ENCODE measurements around the gene SCG2. TPM values are rescaled to one million over a fixed set of nuclear protein-coding genes. Genes with fewer than 3 reads are reported as not detected.

Gene SCG2
- total and polyA plus RNA-seq, 7 experiments from 2014 or later: 0.12 TPM; not detected in 6

DNA sequence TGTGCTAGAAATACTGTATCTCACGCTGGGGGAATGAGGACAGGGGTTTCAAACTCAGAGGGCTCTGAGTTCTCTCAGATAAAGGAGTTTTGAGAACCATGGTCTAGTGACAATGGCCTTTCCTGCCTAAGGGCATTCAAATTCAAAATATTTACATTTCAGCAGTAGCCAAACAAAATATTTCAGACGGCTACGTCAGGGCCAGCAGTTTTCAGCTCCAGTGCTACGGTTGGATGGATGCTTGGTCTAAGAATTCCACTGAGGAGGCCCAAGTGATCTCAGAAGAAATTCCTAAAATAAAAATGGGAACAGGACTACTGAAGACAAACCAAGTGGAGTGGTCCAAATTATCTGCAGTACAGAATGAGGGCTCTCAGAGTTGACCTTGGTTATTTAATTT, 41.1 kb upstream of the SCG2 start:
- Mint-ChIP-seq H3K4me3 (no peak overlapping the region), H3K4me1 (no peaks in the 10 kb centered on the region), H3K27me3 (peaks cover 0 to 18% (median 6%) of the 10 kb centered on the region in 5 donors), H3K27ac (no peak overlapping the region), H3K9me3 (peaks cover 0 to 7% (median 0%) of the 10 kb centered on the region in 11 donors), H3K36me3 (no peaks in the 10 kb centered on the region)
- ATAC-seq (no peak), DNase-seq (no peak)
- Histone ChIP-seq H3K27me3 (ENCODE audit: control insufficient read depth in 2 of 2, insufficient read depth in 2 of 2, low read length in 2 of 2) (no peaks in the 10 kb centered on the region), H3K27ac (ENCODE audit: low read depth, low read length) (no peak overlapping the region), H3K4me3 (ENCODE audit: low read length) (no peak overlapping the region), H3K36me3 (ENCODE audit: control insufficient read depth in 2 of 3, insufficient read depth in 3 of 3, low read length in 3 of 3) (no peaks in the 10 kb centered on the region), H3K4me1 (ENCODE audit: control insufficient read depth in 2 of 2, insufficient read depth in 2 of 2, low read length in 2 of 2) (no peaks in the 10 kb centered on the region), H3K9me3 (ENCODE audit: control insufficient read depth in 2 of 3, low read length in 3 of 3) (no peaks in the 10 kb centered on the region)
- ChIA-PET POLR2A (no interaction called here), CTCF (no interaction called here)
- intact Hi-C loops (cut with micrococcal nuclease): no loop called here

DNA sequence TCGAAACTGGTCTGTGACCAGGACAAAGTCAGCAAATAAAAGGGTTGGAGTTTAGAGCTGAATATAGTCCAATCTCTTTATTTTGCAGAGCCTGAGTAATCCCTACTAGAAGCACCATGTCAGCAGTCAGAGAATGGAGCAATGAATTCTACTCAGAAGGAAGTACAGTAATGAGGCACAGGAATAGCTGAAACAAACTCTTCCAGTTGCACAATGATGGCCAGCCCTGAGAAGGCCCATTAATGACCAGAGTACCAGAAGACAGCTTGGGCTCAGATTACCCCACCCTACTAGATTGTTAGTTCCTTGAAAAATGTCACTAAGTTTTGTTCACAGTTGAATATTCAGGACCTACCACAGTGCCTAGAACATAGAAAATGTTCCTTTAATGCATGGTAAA, 40.3 kb upstream of the SCG2 start:
- H3K4me3 ChIP-seq (ENCODE audit: low read length): no peak overlapping the region
- Mint-ChIP-seq H3K27me3 (peaks cover 0 to 12% (median 6%) of the 10 kb centered on the region in 5 donors), H3K27ac (no peak overlapping the region), H3K36me3 (no peaks in the 10 kb centered on the region), H3K9me3 (peaks cover 0 to 7% (median 0%) of the 10 kb centered on the region in 11 donors), H3K4me3 (no peak overlapping the region), H3K4me1 (no peaks in the 10 kb centered on the region)
- H3K36me3 ChIP-seq (ENCODE audit: control insufficient read depth in 2 of 3, insufficient read depth in 3 of 3, low read length in 3 of 3): no peaks in the 10 kb centered on the region
- H3K27me3 ChIP-seq (ENCODE audit: control insufficient read depth in 2 of 2, insufficient read depth in 2 of 2, low read length in 2 of 2): no peaks in the 10 kb centered on the region
- no peaks in the 10 kb centered on the region for H3K4me1 ChIP-seq (ENCODE audit: control insufficient read depth in 2 of 2, insufficient read depth in 2 of 2, low read length in 2 of 2)
- no peak overlapping the region for H3K27ac ChIP-seq (ENCODE audit: low read depth, low read length)
- CTCF ChIA-PET: no interaction called here
- no peak for ATAC-seq
- POLR2A ChIA-PET: no interaction called here
- DNase-seq: no peak
- no peaks in the 10 kb centered on the region for H3K9me3 ChIP-seq (ENCODE audit: control insufficient read depth in 2 of 3, low read length in 3 of 3)
- intact Hi-C loops (cut with micrococcal nuclease): no loop called here

DNA sequence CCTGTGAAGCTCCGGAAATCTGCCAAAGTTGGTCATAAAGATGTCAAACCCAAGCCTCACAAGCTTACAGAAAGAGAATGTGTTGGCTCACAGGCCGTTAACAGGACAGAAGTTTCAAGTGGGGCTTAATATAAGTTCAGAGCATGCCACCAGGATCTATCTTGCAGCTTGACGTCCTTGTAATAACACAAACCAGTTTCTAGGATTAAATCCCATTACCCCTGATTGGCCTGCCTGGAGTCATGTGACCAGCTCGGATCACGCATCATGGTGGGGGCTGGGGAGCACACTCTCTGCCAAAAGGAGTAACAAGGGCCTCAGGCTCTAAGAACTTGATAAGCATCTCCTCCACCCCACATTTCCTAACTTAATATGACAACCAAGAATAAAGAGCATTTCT, 38.9 kb upstream of the SCG2 start:
- CTCF ChIA-PET: no interaction called here
- POLR2A ChIA-PET: no interaction called here
- peaks cover 0 to 5% (median 2%) of the 10 kb centered on the region in 5 donors for H3K27me3 Mint-ChIP-seq
- no peak overlapping the region for H3K4me3 Mint-ChIP-seq
- H3K36me3 ChIP-seq (ENCODE audit: control insufficient read depth in 2 of 3, insufficient read depth in 3 of 3, low read length in 3 of 3): no peaks in the 10 kb centered on the region
- H3K4me1 Mint-ChIP-seq: no peaks in the 10 kb centered on the region
- DNase-seq (no peak), ATAC-seq (no peak)
- no peaks in the 10 kb centered on the region for H3K4me1 ChIP-seq (ENCODE audit: control insufficient read depth in 2 of 2, insufficient read depth in 2 of 2, low read length in 2 of 2)
- H3K4me3 ChIP-seq (ENCODE audit: low read length): no peak overlapping the region
- H3K27me3 ChIP-seq (ENCODE audit: control insufficient read depth in 2 of 2, insufficient read depth in 2 of 2, low read length in 2 of 2): no peaks in the 10 kb centered on the region
- H3K9me3 Mint-ChIP-seq: peaks cover 0 to 9% (median 0%) of the 10 kb centered on the region in 11 donors
- H3K36me3 Mint-ChIP-seq: no peaks in the 10 kb centered on the region
- intact Hi-C loops (cut with micrococcal nuclease): no loop called here
- no peak overlapping the region for H3K27ac Mint-ChIP-seq
- H3K9me3 ChIP-seq (ENCODE audit: control insufficient read depth in 2 of 3, low read length in 3 of 3): no peaks in the 10 kb centered on the region
- no peak overlapping the region for H3K27ac ChIP-seq (ENCODE audit: low read depth, low read length)

DNA sequence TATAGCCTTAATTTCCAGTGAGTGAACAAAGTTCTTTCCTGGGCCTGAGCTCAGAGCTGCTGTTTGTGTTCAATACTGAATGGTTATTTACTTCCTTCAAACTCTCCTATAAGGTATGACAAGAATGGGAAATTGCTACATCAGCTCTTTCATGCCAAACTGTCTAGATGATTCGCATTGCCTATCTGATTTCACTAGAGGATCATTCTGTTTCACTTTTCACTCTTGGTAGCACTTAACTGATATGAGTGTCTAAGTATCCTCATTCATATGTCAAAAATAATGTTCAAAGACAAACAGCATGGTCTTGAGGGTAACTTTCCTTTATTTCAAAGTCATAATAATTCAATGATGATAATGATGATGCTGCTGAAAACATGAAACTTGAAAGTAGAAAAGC, 32.9 kb upstream of the SCG2 start:
- H3K9me3 ChIP-seq (ENCODE audit: control insufficient read depth in 2 of 3, low read length in 3 of 3): no peaks in the 10 kb centered on the region
- intact Hi-C loops (cut with micrococcal nuclease): no loop called here
- no peak overlapping the region for H3K27ac ChIP-seq (ENCODE audit: low read depth, low read length)
- no peaks in the 10 kb centered on the region for H3K27me3 ChIP-seq (ENCODE audit: control insufficient read depth in 2 of 2, insufficient read depth in 2 of 2, low read length in 2 of 2)
- Mint-ChIP-seq H3K4me3 (no peak overlapping the region), H3K27ac (no peak overlapping the region), H3K4me1 (no peaks in the 10 kb centered on the region), H3K27me3 (peaks cover 0 to 18% (median 12%) of the 10 kb centered on the region in 5 donors), H3K9me3 (peaks cover 0 to 12% (median 3%) of the 10 kb centered on the region in 11 donors), H3K36me3 (no peaks in the 10 kb centered on the region)
- ATAC-seq (no peak), DNase-seq (no peak)
- H3K4me1 ChIP-seq (ENCODE audit: control insufficient read depth in 2 of 2, insufficient read depth in 2 of 2, low read length in 2 of 2): no peaks in the 10 kb centered on the region
- POLR2A ChIA-PET: no interaction called here
- no peak overlapping the region for H3K4me3 ChIP-seq (ENCODE audit: low read length)
- H3K36me3 ChIP-seq (ENCODE audit: control insufficient read depth in 2 of 3, insufficient read depth in 3 of 3, low read length in 3 of 3): no peaks in the 10 kb centered on the region
- CTCF ChIA-PET: no interaction called here

DNA sequence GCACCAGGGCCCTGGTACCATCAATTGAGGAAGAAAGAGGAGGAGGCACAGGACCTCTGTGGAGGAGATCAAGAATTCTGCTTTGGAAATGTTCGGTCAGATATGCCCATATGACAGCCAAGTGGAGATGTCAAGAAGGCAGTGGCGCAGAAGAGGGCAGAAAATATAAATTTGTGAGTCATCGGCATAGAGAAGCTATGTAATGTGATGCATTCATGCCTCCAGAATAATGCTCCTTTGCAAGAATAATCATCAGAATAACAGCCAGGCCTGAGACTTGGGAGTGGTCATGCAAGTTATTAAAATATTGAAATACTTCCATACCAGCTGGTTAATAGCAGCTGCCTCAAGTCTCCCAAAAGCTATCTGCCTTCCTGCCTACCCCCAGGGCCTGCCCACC, 32.1 kb upstream of the SCG2 start:
- CTCF ChIA-PET: no interaction called here
- intact Hi-C loops (cut with micrococcal nuclease): no loop called here
- no peak for DNase-seq
- Histone ChIP-seq H3K36me3 (ENCODE audit: control insufficient read depth in 2 of 3, insufficient read depth in 3 of 3, low read length in 3 of 3) (no peaks in the 10 kb centered on the region), H3K4me1 (ENCODE audit: control insufficient read depth in 2 of 2, insufficient read depth in 2 of 2, low read length in 2 of 2) (no peaks in the 10 kb centered on the region), H3K27ac (ENCODE audit: low read depth, low read length) (no peak overlapping the region), H3K9me3 (ENCODE audit: control insufficient read depth in 2 of 3, low read length in 3 of 3) (no peaks in the 10 kb centered on the region), H3K4me3 (ENCODE audit: low read length) (no peak overlapping the region), H3K27me3 (ENCODE audit: control insufficient read depth in 2 of 2, insufficient read depth in 2 of 2, low read length in 2 of 2) (no peaks in the 10 kb centered on the region)
- Mint-ChIP-seq H3K9me3 (peaks cover 0 to 12% (median 2%) of the 10 kb centered on the region in 11 donors), H3K27me3 (peaks cover 0 to 18% (median 15%) of the 10 kb centered on the region in 5 donors), H3K4me1 (no peaks in the 10 kb centered on the region), H3K27ac (no peak overlapping the region), H3K4me3 (no peak overlapping the region), H3K36me3 (no peaks in the 10 kb centered on the region)
- no peak for ATAC-seq
- POLR2A ChIA-PET: no interaction called here

DNA sequence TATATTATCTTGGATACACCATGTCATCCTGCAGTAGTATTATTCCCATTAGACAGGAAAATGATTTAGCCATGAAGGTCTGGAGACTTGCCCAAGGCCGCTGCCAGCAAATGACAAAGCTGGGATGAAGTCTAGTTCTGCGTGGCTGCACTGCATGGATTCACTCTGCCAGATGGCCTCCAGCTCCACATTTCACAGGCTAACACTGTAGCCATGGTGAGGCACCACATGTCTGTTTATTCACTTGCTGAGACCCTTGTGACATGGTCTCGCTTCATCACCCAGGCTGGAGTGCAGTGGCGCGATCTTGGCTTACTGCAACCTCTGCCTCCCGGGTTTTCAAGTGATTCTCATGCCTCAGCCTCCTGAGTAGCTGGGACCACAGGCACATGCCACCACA, 31.5 kb upstream of the SCG2 start:
- Histone ChIP-seq H3K27me3 (ENCODE audit: control insufficient read depth in 2 of 2, insufficient read depth in 2 of 2, low read length in 2 of 2) (no peaks in the 10 kb centered on the region), H3K4me3 (ENCODE audit: low read length) (no peak overlapping the region), H3K27ac (ENCODE audit: low read depth, low read length) (no peak overlapping the region), H3K9me3 (ENCODE audit: control insufficient read depth in 2 of 3, low read length in 3 of 3) (no peaks in the 10 kb centered on the region), H3K36me3 (ENCODE audit: control insufficient read depth in 2 of 3, insufficient read depth in 3 of 3, low read length in 3 of 3) (no peaks in the 10 kb centered on the region), H3K4me1 (ENCODE audit: control insufficient read depth in 2 of 2, insufficient read depth in 2 of 2, low read length in 2 of 2) (no peaks in the 10 kb centered on the region)
- no peak overlapping the region for H3K27ac Mint-ChIP-seq
- H3K4me1 Mint-ChIP-seq: no peaks in the 10 kb centered on the region
- peaks cover 0 to 10% (median 2%) of the 10 kb centered on the region in 11 donors for H3K9me3 Mint-ChIP-seq
- ATAC-seq: no peak
- intact Hi-C loops (cut with micrococcal nuclease): no loop called here
- ChIA-PET CTCF (no interaction called here), POLR2A (no interaction called here)
- H3K36me3 Mint-ChIP-seq: no peaks in the 10 kb centered on the region
- H3K27me3 Mint-ChIP-seq: peaks cover 0 to 24% (median 19%) of the 10 kb centered on the region in 5 donors
- no peak overlapping the region for H3K4me3 Mint-ChIP-seq
- no peak for DNase-seq

DNA sequence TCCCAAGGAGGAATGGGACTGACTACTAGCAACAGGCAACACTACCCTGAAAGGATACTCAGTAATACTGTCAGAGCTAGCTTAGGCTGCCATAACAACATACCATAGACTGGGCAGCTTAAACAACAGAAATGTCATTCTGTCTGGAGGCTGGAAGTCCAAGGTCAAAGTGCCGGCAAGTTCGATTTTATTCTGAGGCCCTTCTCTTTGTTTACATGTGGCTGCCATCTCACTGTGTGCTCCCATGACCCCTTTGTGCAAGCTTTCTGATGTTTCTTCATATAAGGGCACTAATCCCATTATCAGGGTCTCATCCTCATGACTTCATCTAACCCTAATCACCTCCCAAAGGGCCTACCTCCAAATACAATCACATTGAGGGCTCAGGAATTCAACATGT, 30.7 kb upstream of the SCG2 start:
- Mint-ChIP-seq H3K9me3 (peaks cover 0 to 10% (median 2%) of the 10 kb centered on the region in 11 donors), H3K4me1 (no peaks in the 10 kb centered on the region), H3K27me3 (peaks cover 0 to 27% (median 21%) of the 10 kb centered on the region in 5 donors), H3K4me3 (no peak overlapping the region), H3K27ac (no peak overlapping the region), H3K36me3 (no peaks in the 10 kb centered on the region)
- no peaks in the 10 kb centered on the region for H3K36me3 ChIP-seq (ENCODE audit: control insufficient read depth in 2 of 3, insufficient read depth in 3 of 3, low read length in 3 of 3)
- ChIA-PET POLR2A (no interaction called here), CTCF (no interaction called here)
- H3K4me3 ChIP-seq (ENCODE audit: low read length): no peak overlapping the region
- H3K27me3 ChIP-seq (ENCODE audit: control insufficient read depth in 2 of 2, insufficient read depth in 2 of 2, low read length in 2 of 2): no peaks in the 10 kb centered on the region
- intact Hi-C loops (cut with micrococcal nuclease): no loop called here
- no peak overlapping the region for H3K27ac ChIP-seq (ENCODE audit: low read depth, low read length)
- no peaks in the 10 kb centered on the region for H3K4me1 ChIP-seq (ENCODE audit: control insufficient read depth in 2 of 2, insufficient read depth in 2 of 2, low read length in 2 of 2)
- no peaks in the 10 kb centered on the region for H3K9me3 ChIP-seq (ENCODE audit: control insufficient read depth in 2 of 3, low read length in 3 of 3)
- no peak for ATAC-seq
- DNase-seq: no peak

Measured in naive thymus-derived CD4-positive, alpha-beta T cell (primary cell).